ENCODE data around the gene TSPEAR. TPM values are rescaled to one million over a fixed set of nuclear protein-coding genes. Genes with fewer than 3 reads are reported as not detected.

Gene TSPEAR
- total RNA-seq, 1 donor from 2014 or later: not detected

GRCh38 chr21:44735821-44736220 lies 24.4 kb upstream of the TSPEAR start:
- H3K4me1 Mint-ChIP-seq (ENCODE audit: low read depth): no peaks in the 10 kb centered on the region
- H3K27ac Mint-ChIP-seq: no peak overlapping the region
- no peaks in the 10 kb centered on the region for H3K36me3 Mint-ChIP-seq (ENCODE audit: low read depth)
- H3K9me3 Mint-ChIP-seq: no peaks in the 10 kb centered on the region
- H3K4me3 Mint-ChIP-seq: no peak overlapping the region
- DNase-seq (ENCODE audit: low spot score): no peak
- peaks cover 10% of the 10 kb centered on the region for H3K27me3 Mint-ChIP-seq (ENCODE audit: insufficient read depth)
- intact Hi-C loops (cut with micrococcal nuclease): no loop called here

- H3K9me3 Mint-ChIP-seq: no peaks in the 10 kb centered on the region
- H3K4me3 Mint-ChIP-seq: no peak overlapping the region
- H3K4me1 Mint-ChIP-seq (ENCODE audit: low read depth): no peaks in the 10 kb centered on the region
- H3K27ac Mint-ChIP-seq: no peak overlapping the region
- intact Hi-C loops (cut with micrococcal nuclease): no loop called here
- H3K36me3 Mint-ChIP-seq (ENCODE audit: low read depth): no peaks in the 10 kb centered on the region
- DNase-seq (ENCODE audit: low spot score): no peak
- peaks cover 10% of the 10 kb centered on the region for H3K27me3 Mint-ChIP-seq (ENCODE audit: insufficient read depth)
These were observed 23.5 kb upstream of the TSPEAR start for GRCh38 chr21:44734841-44735240.

GRCh38 chr21:44734026-44734745 lies 22.8 kb upstream of the TSPEAR start:
- Mint-ChIP-seq H3K4me3 (no peak overlapping the region), H3K27ac (no peak overlapping the region), H3K36me3 (ENCODE audit: low read depth) (no peaks in the 10 kb centered on the region), H3K9me3 (no peaks in the 10 kb centered on the region), H3K4me1 (ENCODE audit: low read depth) (no peaks in the 10 kb centered on the region), H3K27me3 (ENCODE audit: insufficient read depth) (peaks cover 6% of the 10 kb centered on the region)
- intact Hi-C loops (cut with micrococcal nuclease): no loop called here
- DNase-seq (ENCODE audit: low spot score): no peak

- Mint-ChIP-seq H3K4me3 (no peak overlapping the region), H3K9me3 (no peaks in the 10 kb centered on the region), H3K36me3 (ENCODE audit: low read depth) (no peaks in the 10 kb centered on the region), H3K27ac (no peak overlapping the region), H3K4me1 (ENCODE audit: low read depth) (no peaks in the 10 kb centered on the region), H3K27me3 (ENCODE audit: insufficient read depth) (peaks cover 5% of the 10 kb centered on the region)
- DNase-seq (ENCODE audit: low spot score): no peak
- intact Hi-C loops (cut with micrococcal nuclease): no loop called here
These were observed 21.6 kb upstream of the TSPEAR start for GRCh38 chr21:44732956-44733355.

DNA sequence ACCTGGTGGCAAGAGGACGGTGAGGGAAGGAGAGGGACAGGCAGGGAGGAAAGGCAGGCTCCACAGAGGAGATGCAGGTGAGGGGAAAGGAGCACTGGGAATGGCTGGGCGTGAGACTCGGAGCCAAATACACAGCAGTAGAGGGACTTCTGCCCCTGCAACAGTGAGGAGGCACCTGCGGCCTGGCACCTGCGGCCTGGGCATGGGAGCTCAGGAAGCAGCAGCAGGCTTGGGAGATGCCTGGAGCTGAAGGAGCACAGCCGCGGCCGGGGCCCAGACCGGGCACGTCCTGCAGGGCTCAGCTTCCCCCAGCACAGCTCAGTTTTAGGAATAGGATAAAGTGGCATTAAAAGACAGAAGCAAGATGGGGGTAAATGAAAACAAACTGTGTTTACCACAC lies 20.9 kb upstream of the TSPEAR start:
- Mint-ChIP-seq H3K27me3 (ENCODE audit: insufficient read depth) (peaks cover 3% of the 10 kb centered on the region), H3K36me3 (ENCODE audit: low read depth) (no peaks in the 10 kb centered on the region), H3K9me3 (no peaks in the 10 kb centered on the region), H3K27ac (no peak overlapping the region), H3K4me1 (ENCODE audit: low read depth) (no peaks in the 10 kb centered on the region), H3K4me3 (no peak overlapping the region)
- DNase-seq (ENCODE audit: low spot score): no peak
- intact Hi-C loops (cut with micrococcal nuclease): no loop called here

DNA sequence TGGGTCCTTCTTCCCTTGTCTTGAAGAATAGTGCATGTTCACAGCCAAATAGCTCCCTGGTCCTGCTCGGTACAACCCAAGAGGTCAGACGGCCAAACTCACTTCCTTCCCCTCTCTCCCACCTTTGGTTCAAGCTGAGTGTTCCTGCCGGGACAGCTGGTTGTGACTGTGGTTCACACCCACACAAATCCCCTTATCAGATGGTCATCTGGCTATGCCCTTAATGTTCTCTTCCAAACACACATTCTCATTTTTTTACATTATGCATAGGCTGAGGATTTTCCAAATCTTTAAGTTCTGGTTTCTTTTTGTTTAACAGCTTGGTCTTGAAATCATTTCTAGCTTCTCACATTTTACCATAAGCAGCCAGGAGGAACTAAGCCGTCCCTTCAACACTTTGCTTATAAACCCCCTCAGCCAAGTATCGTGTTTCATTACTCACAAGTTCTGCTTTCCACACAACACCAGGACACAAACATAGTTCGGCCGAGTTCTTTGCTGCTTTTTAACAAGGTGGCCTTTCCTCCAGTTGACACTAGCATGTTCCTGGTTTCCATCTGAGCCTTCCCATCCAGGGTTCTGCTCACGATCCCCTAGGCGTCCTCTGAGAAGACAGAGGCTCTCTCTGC lies 19.7 kb upstream of the TSPEAR start:
- no peak overlapping the region for H3K4me3 Mint-ChIP-seq
- intact Hi-C loops (cut with micrococcal nuclease): no loop called here
- H3K27me3 Mint-ChIP-seq (ENCODE audit: insufficient read depth): peaks cover 7% of the 10 kb centered on the region
- no peaks in the 10 kb centered on the region for H3K36me3 Mint-ChIP-seq (ENCODE audit: low read depth)
- no peaks in the 10 kb centered on the region for H3K9me3 Mint-ChIP-seq
- no peak overlapping the region for H3K27ac Mint-ChIP-seq
- DNase-seq (ENCODE audit: low spot score): no peak
- H3K4me1 Mint-ChIP-seq (ENCODE audit: low read depth): no peaks in the 10 kb centered on the region

DNA sequence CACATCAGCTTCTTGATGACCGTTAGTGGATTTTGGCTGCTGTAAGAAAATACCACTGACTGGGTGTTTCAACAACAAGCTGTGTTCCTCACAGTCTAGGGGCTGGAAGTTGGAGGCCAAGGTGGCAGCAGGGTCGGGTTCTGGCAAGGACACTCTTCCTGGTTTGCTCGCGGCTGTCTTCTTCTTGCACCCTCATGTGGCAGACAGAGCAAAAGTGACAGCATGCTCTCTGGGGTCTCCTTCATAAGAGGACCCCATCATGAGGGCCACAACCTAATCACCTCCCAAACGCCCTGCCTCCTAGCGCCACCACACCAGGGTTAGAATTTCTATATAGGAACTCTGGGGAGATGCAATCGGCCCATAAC lies 18.6 kb upstream of the TSPEAR start:
- no peaks in the 10 kb centered on the region for H3K4me1 Mint-ChIP-seq (ENCODE audit: low read depth)
- H3K27me3 Mint-ChIP-seq (ENCODE audit: insufficient read depth): peaks cover 16% of the 10 kb centered on the region
- no peak overlapping the region for H3K27ac Mint-ChIP-seq
- H3K36me3 Mint-ChIP-seq (ENCODE audit: low read depth): no peaks in the 10 kb centered on the region
- DNase-seq (ENCODE audit: low spot score): no peak
- intact Hi-C loops (cut with micrococcal nuclease): no loop called here
- H3K9me3 Mint-ChIP-seq: no peaks in the 10 kb centered on the region
- no peak overlapping the region for H3K4me3 Mint-ChIP-seq

DNA sequence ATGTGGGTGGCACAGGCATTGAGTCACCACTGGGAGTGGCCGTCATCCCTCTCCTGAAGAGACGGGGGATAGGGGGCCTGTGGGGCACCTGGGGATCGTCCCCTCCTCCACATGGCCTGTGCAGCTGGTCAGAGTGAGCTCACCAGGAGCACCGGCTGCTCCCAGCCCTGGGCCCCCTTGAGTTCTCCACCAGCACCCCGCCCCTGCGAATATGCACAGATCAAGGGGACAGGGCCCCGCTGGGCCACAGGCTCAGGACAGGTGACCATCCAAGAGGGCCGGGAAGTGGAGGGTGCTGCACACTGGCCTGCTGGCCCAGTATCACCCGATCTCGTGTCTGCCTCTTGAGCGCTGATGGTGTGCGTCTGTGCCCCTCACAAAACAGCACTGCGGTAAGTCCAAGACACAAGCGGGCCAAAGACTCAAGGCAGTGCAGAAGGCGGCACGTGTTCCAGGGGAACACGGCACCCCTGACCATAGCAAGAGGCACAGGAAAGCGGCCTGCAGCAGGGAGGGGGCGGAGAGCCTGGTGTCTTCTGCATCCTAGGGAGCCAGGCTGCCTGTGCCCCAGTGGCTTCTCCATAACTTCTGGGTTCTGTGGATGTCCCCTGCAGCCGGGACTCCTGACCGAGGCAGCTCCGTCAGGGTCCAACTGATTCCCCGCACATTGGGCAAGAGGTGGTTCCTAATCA lies 18.1 kb upstream of the TSPEAR start:
- no peaks in the 10 kb centered on the region for H3K36me3 Mint-ChIP-seq (ENCODE audit: low read depth)
- no peaks in the 10 kb centered on the region for H3K9me3 Mint-ChIP-seq
- H3K27ac Mint-ChIP-seq: no peak overlapping the region
- peaks cover 21% of the 10 kb centered on the region for H3K27me3 Mint-ChIP-seq (ENCODE audit: insufficient read depth)
- H3K4me1 Mint-ChIP-seq (ENCODE audit: low read depth): no peaks in the 10 kb centered on the region
- intact Hi-C loops (cut with micrococcal nuclease): no loop called here
- no peak overlapping the region for H3K4me3 Mint-ChIP-seq
- DNase-seq (ENCODE audit: low spot score): no peak

DNA sequence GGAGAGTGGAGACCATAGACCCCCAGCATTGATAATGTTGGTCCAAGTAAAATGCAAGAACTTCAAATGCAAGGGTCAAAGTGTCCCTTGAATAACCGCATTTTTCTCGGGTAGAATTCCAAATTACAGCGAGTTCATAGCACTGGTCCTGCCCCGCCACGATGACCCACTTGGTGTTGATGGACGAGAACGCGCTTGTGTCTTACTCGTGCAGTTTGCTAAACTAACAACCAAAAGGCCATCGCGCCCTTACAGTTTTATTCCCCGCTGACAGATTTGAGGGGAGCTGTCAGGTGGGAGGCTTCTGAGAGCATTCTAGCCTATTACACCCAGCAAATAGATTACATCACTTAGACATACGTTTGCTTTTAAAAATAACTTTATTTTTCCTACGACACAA lies 17.3 kb upstream of the TSPEAR start:
- peaks cover 27% of the 10 kb centered on the region for H3K27me3 Mint-ChIP-seq (ENCODE audit: insufficient read depth)

DNA sequence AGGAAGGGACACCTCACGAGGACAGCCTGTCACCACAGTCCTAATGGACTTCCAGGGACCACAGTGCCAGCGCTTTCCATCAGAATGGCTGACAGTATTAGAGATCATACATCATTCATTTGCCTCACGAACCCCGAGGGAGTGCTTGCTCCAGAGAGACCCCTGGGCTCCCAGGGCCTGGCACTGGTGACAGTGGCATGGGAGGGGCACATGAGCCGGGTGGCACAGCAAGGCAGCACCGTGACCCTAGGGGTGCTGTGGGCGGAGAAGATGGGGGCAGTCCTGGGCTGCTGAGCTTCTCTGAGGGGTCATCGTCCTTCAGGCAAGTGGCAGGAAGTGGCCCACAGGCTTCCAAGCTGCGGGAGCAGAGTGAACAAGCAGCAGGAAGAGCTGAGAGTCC lies 16.4 kb upstream of the TSPEAR start:
- no peak for DNase-seq (ENCODE audit: low spot score)
- H3K27me3 Mint-ChIP-seq (ENCODE audit: insufficient read depth): peaks cover 31% of the 10 kb centered on the region
- no peak overlapping the region for H3K27ac Mint-ChIP-seq
- intact Hi-C loops (cut with micrococcal nuclease): no loop called here
- H3K4me1 Mint-ChIP-seq (ENCODE audit: low read depth): peaks cover 6% of the 10 kb centered on the region
- H3K4me3 Mint-ChIP-seq: no peak overlapping the region
- no peaks in the 10 kb centered on the region for H3K36me3 Mint-ChIP-seq (ENCODE audit: low read depth)
- H3K9me3 Mint-ChIP-seq: no peaks in the 10 kb centered on the region

More for the DNA sequence above, 17.3 kb upstream of the TSPEAR start:
- H3K27ac Mint-ChIP-seq: no peak overlapping the region
- no peaks in the 10 kb centered on the region for H3K9me3 Mint-ChIP-seq
- no peak overlapping the region for H3K4me3 Mint-ChIP-seq
- no peak for DNase-seq (ENCODE audit: low spot score)
- H3K36me3 Mint-ChIP-seq (ENCODE audit: low read depth): no peaks in the 10 kb centered on the region
- H3K4me1 Mint-ChIP-seq (ENCODE audit: low read depth): no peaks in the 10 kb centered on the region
- intact Hi-C loops (cut with micrococcal nuclease): no loop called here

DNA sequence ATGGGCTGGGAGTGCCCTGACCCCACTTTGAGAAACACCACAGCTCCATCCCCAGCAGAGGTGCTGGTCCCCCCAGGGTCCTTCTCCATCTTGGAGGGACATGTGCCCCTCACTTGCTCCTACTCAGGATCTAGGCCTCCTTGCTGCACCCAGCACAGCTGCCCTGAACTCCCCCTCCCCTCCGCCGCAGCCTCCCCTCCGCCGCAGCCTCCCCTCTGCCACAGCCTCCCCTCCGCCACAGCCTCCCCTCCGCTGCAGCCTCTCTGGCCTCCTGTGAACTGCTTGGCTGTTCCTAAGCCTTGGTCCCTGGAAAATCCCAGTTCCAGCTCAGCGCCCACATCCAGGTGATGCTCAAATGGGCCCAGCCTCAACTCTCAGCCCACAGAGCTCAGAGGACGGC lies 15.9 kb upstream of the TSPEAR start:
- Mint-ChIP-seq H3K27ac (no peak overlapping the region), H3K4me3 (no peak overlapping the region), H3K36me3 (ENCODE audit: low read depth) (no peaks in the 10 kb centered on the region), H3K9me3 (no peaks in the 10 kb centered on the region), H3K27me3 (ENCODE audit: insufficient read depth) (peaks cover 35% of the 10 kb centered on the region), H3K4me1 (ENCODE audit: low read depth) (peaks cover 8% of the 10 kb centered on the region)
- intact Hi-C loops (cut with micrococcal nuclease): no loop called here
- no peak for DNase-seq (ENCODE audit: low spot score)

- Mint-ChIP-seq H3K27me3 (ENCODE audit: insufficient read depth) (peaks cover 36% of the 10 kb centered on the region), H3K9me3 (no peaks in the 10 kb centered on the region), H3K4me1 (ENCODE audit: low read depth) (peaks cover 8% of the 10 kb centered on the region), H3K36me3 (ENCODE audit: low read depth) (no peaks in the 10 kb centered on the region), H3K4me3 (no peak overlapping the region), H3K27ac (no peak overlapping the region)
- intact Hi-C loops (cut with micrococcal nuclease): no loop called here
- no peak for DNase-seq (ENCODE audit: low spot score)
These were observed 15.5 kb upstream of the TSPEAR start for GRCh38 chr21:44726826-44727225.

GRCh38 chr21:44724926-44725325 lies 13.6 kb upstream of the TSPEAR start:
- Mint-ChIP-seq H3K9me3 (no peaks in the 10 kb centered on the region), H3K4me1 (ENCODE audit: low read depth) (peaks cover 8% of the 10 kb centered on the region), H3K27me3 (ENCODE audit: insufficient read depth) (peaks cover 49% of the 10 kb centered on the region), H3K36me3 (ENCODE audit: low read depth) (no peaks in the 10 kb centered on the region), H3K4me3 (no peak overlapping the region), H3K27ac (no peak overlapping the region)
- DNase-seq (ENCODE audit: low spot score): no peak
- intact Hi-C loops (cut with micrococcal nuclease): no loop called here
